Activated naive CD4-positive, alpha-beta T cell treated with anti-CD3 and anti-CD28 coated beads, Interleukin-2, amount 10 ng/mL, durations not matched to agents 7 days and 5 days (primary cell): ENCODE data around the gene PTPRS.
"Not testable (repeated sequence)": the region's sequence is repeated elsewhere in the genome, so short reads cannot be mapped to it uniquely, and the experiment has no call there.

Experiments
- CTCF ChIA-PET: fragments of 350-600 bp; sonication (Branson Sonifier 250); formaldehyde crosslinking; loops from one replicate; lab custom pipeline; 2021; ENCODE audit warnings: antibody characterized with exemption; lab: Charles Lee
- DNase-seq: peaks from one replicate; pipeline ENCODE4 v3.0.0-alpha.2; 2020
- H3K27ac Mint-ChIP-seq: one replicate; pipeline ENCODE4 v1.8.0; 2021; ENCODE audit warnings: mild to moderate bottlenecking, moderate library complexity, mixed read lengths
- H3K27me3 Mint-ChIP-seq: one replicate; pipeline ENCODE4 v1.8.0; 2021; ENCODE audit warnings: mild to moderate bottlenecking, mixed read lengths
- H3K36me3 Mint-ChIP-seq: one replicate; pipeline ENCODE4 v1.8.0; 2021; ENCODE audit warnings: mixed read lengths
- H3K4me1 Mint-ChIP-seq: one replicate; pipeline ENCODE4 v1.8.0; 2021; ENCODE audit warnings: mixed read lengths
- H3K4me3 Mint-ChIP-seq: one replicate; pipeline ENCODE4 v1.8.0; 2021; ENCODE audit warnings: mild to moderate bottlenecking, moderate library complexity, mixed read lengths
- H3K9me3 Mint-ChIP-seq: one replicate; pipeline ENCODE4 v1.8.0; 2021; ENCODE audit warnings: mixed read lengths

PTPRS gene

DNA sequence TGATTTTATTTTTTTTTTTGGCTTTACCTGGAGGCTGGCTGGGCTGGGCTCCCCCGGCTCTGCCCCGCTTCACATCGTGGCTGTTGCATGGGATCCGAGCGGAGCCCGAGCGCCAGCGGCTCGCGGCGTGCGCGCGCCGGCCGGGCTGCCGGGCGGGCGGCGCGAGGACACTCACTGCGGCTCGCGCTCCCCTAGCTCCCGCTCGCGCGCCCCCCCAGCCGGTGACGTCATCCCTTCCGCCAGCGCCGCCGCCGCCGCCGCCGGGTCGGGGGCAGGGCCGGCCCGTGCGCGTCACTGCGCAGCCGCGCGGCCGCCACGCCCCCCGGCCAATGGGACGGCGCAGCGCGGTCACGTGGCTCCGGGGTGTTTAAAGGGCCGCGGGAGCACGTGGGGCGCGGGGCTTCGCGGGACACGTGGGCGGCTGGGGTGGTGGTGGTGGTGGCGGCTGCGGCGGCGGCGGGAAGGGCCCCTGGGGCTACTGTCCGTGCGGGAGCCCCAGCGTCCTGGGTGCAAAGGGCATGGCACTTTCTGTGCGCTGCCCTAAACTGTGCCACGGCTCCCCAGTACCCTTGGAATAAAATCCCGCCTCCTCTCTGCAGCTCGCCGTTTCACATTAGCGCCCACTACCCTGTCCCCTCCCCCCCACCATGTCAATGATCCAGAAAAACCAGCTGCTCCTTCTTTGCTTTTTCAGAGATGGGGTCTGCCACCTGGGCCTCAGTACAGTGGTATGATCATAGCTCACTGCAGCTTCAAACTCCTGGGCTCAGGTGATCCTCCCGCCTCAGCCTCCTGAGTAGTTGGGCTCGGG, at the start of gene PTPRS:
PTPRS (minus strand) TSS at position 176 of the 811 bp plus-strand sequence. CDS start 54,672 bp downstream, outside the sequence.
- H3K4me1 Mint-ChIP-seq: peaks cover 10% of the 10 kb centered on the region
- no peak within 1 kb of the TSS for H3K27ac Mint-ChIP-seq
- H3K4me3 Mint-ChIP-seq: peak within 1 kb of the TSS; percentile 44
- CTCF ChIA-PET: no interaction called here
- DNase-seq: peak; percentile 61
- H3K9me3 Mint-ChIP-seq: no peaks in the 10 kb centered on the region
- peaks cover 72% of the 10 kb centered on the region for H3K27me3 Mint-ChIP-seq
- no peaks in the 10 kb centered on the region for H3K36me3 Mint-ChIP-seq

DNA sequence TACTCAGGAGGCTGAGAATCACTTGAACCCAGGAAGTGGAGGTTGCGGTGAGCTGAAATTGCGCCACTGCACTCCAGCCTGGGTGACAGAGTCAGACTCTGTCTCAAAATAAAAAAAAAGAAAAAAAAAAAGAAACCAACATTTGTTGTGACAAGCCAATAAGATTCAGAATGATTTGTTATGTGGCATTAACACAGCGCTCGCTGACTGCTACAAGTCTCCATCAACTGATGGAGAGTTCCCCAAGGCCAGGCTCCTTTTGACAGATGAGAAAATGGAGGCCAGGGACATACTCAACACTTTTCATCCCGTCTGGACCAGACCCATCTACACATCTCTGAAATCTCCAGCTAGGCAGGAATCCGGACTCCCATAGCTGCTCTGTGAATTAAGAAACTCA, 48.7 kb upstream of the PTPRS start:
- Mint-ChIP-seq H3K9me3 (peaks cover 11% of the 10 kb centered on the region), H3K27me3 (peaks cover 18% of the 10 kb centered on the region)

DNA sequence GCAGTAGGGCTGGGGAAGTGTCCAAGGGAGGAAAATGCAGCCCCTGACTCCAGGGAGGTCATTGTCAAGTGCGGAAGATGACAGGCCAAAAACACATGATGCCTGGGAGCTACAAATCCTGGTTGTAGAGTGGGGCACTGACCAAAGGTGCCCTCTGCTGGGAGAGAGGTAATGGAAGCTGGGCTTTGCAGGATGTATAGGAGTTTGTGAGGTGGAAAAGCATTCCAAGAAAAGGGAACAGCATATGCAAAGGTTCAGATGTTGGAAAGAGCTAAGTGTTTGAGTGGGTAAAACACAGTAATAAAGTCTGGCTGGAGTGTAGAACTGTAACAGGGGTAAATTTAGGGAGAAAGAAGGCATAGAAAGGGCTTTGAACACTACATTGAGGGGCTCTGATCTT, 46.9 kb upstream of the PTPRS start:
- H3K4me3 Mint-ChIP-seq: no peak overlapping the region
- H3K27me3 Mint-ChIP-seq: peaks cover 4% of the 10 kb centered on the region
- no peak for DNase-seq
- H3K27ac Mint-ChIP-seq: no peak overlapping the region
- no peaks in the 10 kb centered on the region for H3K36me3 Mint-ChIP-seq
- CTCF ChIA-PET: no interaction called here
- no peaks in the 10 kb centered on the region for H3K4me1 Mint-ChIP-seq
- peaks cover 20% of the 10 kb centered on the region for H3K9me3 Mint-ChIP-seq

More for the DNA sequence above, 48.7 kb upstream of the PTPRS start:
- DNase-seq: no peak
- no peaks in the 10 kb centered on the region for H3K36me3 Mint-ChIP-seq
- H3K4me3 Mint-ChIP-seq: no peak overlapping the region
- no peaks in the 10 kb centered on the region for H3K4me1 Mint-ChIP-seq
- H3K27ac Mint-ChIP-seq: no peak overlapping the region
- CTCF ChIA-PET: interaction anchor here (0.6 kb wide), 1 partner anchor 86 kb away, joined by 4 read pairs; no protein-coding TSS in a partner anchor

GRCh38 chr19:5386841-5387240, 46.2 kb upstream of the PTPRS start:
- Mint-ChIP-seq H3K4me3 (no peak overlapping the region), H3K9me3 (peaks cover 25% of the 10 kb centered on the region), H3K36me3 (peaks cover under 1% of the 10 kb centered on the region), H3K4me1 (no peaks in the 10 kb centered on the region), H3K27ac (no peak overlapping the region), H3K27me3 (peaks cover 4% of the 10 kb centered on the region)
- DNase-seq: no peak
- CTCF ChIA-PET: no interaction called here

DNA sequence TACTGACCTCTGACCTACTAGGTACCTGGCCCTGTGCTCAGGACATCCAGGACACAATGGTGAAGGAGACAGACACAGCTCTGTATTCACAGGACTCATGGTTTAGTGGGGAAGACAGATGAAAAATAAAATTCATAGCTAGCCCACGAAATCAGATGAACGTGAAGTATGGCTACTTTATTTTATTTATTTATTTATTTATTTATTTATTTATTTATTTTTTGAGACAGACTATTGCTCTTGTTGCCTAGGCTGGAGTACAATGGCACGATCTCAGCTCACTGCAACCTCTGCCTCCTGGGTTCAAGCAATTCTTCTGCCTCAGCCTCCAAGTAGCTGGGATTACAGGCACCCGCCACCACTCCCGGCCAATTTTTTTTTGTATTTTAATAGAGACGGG, 40.6 kb upstream of the PTPRS start:
- H3K27me3 Mint-ChIP-seq, H3K27ac Mint-ChIP-seq, H3K4me3 Mint-ChIP-seq, H3K4me1 Mint-ChIP-seq, H3K36me3 Mint-ChIP-seq, CTCF ChIA-PET, DNase-seq: not testable (repeated sequence)
- H3K9me3 Mint-ChIP-seq: peaks cover 34% of the 10 kb centered on the region

DNA sequence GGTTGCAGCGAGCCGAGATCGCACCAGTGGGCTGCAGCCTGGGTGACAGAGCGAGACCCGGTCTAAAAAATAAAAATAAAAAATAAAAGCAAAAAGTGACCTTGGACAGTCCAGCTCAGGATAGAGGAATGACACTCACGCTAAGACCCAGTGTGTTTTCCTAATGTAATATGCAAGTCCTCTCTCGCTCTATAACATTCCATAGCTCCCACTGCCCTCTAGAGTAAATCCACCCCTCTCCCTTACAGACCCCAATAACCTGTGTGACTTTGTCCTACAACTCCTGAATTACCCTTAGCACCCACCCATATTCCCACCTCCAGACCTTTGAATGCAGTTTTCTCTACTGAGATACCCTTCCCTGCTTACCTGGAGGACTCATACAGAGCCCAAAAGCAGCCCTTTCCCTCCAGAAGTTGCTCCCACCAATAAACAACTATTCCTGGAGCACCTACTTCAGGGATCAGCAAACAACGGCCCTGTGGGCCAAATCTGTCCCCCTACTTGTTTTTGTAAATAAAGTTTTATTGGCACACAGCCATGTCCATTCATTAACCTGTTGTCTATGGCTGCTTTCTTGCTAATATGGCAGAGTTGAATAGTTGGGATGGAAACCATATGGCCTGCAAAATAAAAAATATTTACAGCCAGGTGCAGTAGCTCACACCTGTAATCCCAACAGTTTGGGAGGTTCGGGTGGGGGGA, 39.8 kb upstream of the PTPRS start:
- H3K36me3 Mint-ChIP-seq: peaks cover 3% of the 10 kb centered on the region
- H3K9me3 Mint-ChIP-seq: peaks cover 32% of the 10 kb centered on the region
- no peak for DNase-seq
- H3K27me3 Mint-ChIP-seq: no peaks in the 10 kb centered on the region
- H3K4me3 Mint-ChIP-seq: no peak overlapping the region
- no peaks in the 10 kb centered on the region for H3K4me1 Mint-ChIP-seq
- CTCF ChIA-PET: no interaction called here
- no peak overlapping the region for H3K27ac Mint-ChIP-seq

DNA sequence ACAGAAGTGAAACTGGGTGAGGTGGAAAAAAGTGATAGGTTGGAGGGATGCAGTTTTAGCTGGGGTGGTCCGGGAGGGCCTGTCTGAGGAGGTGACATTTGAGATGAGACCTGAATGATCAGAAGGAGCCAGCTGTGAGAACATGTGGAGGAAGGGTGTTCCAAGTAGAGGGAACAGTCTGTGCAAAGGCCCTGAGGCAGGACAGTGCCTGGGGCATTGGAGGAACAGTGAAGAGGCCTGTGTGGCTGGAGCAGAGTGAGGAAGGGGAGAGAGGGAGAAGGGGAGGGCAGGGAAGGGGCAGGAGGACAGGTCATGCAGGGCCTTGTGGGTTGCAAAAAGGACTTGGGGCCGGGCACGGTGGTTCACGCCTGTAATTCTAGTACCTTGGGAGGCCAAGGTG, 36.3 kb upstream of the PTPRS start:
- Mint-ChIP-seq H3K27me3 (no peaks in the 10 kb centered on the region), H3K4me3 (no peak overlapping the region), H3K4me1 (no peaks in the 10 kb centered on the region), H3K27ac (no peak overlapping the region), H3K36me3 (peaks cover 3% of the 10 kb centered on the region), H3K9me3 (peaks cover 25% of the 10 kb centered on the region)
- DNase-seq: no peak
- CTCF ChIA-PET: no interaction called here

- no peaks in the 10 kb centered on the region for H3K4me1 Mint-ChIP-seq
- CTCF ChIA-PET: no interaction called here
- H3K9me3 Mint-ChIP-seq: peaks cover 13% of the 10 kb centered on the region
- no peaks in the 10 kb centered on the region for H3K27me3 Mint-ChIP-seq
- no peak overlapping the region for H3K4me3 Mint-ChIP-seq
- DNase-seq: no peak
- no peak overlapping the region for H3K27ac Mint-ChIP-seq
- H3K36me3 Mint-ChIP-seq: no peaks in the 10 kb centered on the region
Observed at GRCh38 chr19:5372572-5373200, 32.1 kb upstream of the PTPRS start.

DNA sequence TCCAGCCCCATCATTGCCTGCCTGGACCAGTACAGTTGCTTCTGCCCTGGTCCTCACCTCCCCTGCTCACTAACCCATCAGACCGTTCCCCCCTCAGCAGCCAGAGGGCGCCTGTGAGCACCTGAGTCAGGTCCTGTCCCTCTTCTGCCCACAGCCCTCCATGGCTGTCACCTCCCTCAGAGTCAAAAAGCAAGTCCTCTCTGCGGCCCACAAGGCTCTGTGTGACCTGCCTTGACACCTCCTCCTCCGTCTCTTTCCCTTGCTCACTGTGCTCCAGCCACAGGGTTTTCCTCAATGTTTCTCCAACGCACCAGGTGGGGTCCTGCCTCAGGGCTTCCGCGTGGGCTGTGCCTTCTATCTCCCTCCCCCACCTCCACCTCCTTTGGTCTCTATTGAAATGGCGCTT, 29.4 kb upstream of the PTPRS start:
- H3K9me3 Mint-ChIP-seq: peaks cover 13% of the 10 kb centered on the region
- DNase-seq: peak; percentile 60
- H3K27ac Mint-ChIP-seq: no peak overlapping the region
- H3K36me3 Mint-ChIP-seq: no peaks in the 10 kb centered on the region
- CTCF ChIA-PET: no interaction called here
- no peaks in the 10 kb centered on the region for H3K27me3 Mint-ChIP-seq
- H3K4me3 Mint-ChIP-seq: no peak overlapping the region
- no peaks in the 10 kb centered on the region for H3K4me1 Mint-ChIP-seq

- CTCF ChIA-PET: no interaction called here
- Mint-ChIP-seq H3K4me1 (no peaks in the 10 kb centered on the region), H3K36me3 (no peaks in the 10 kb centered on the region), H3K27me3 (no peaks in the 10 kb centered on the region), H3K27ac (no peak overlapping the region), H3K9me3 (peaks cover 13% of the 10 kb centered on the region), H3K4me3 (no peak overlapping the region)
- no peak for DNase-seq
Observed at GRCh38 chr19:5369304-5369703, 28.7 kb upstream of the PTPRS start.

DNA sequence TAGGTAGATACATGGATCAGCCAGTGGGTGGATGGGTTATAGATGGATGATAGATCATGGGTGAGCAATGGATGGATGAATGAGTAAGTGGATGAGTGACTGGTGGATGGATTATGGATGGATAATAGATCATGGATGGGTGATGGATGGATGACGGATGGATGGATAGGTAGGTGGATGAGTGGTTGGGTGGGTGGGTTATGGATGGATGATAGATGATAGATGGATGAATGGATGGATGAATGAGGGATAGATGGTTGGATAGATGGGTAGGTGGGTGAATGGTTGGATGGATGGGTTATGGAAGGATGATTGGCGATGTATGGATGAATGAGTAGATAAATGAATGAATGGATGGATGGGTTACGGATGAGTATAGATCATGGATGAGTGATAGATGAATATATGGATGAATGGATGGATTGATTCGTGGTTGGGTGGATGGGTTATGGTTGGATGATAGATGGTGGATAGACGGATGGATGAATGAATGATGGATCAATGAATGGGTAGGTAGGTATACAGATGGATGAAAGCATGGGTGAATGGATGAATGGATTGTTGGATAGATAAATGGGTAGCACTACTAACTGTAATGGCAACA, 27.0 kb upstream of the PTPRS start:
- no peak for DNase-seq
- H3K9me3 Mint-ChIP-seq: peaks cover 10% of the 10 kb centered on the region
- CTCF ChIA-PET: no interaction called here
- H3K27ac Mint-ChIP-seq: no peak overlapping the region
- H3K4me3 Mint-ChIP-seq: no peak overlapping the region
- H3K36me3 Mint-ChIP-seq: no peaks in the 10 kb centered on the region
- H3K27me3 Mint-ChIP-seq: no peaks in the 10 kb centered on the region
- no peaks in the 10 kb centered on the region for H3K4me1 Mint-ChIP-seq

GRCh38 chr19:5365905-5366304, 25.3 kb upstream of the PTPRS start:
- no peaks in the 10 kb centered on the region for H3K4me1 Mint-ChIP-seq
- H3K27me3 Mint-ChIP-seq: no peaks in the 10 kb centered on the region
- H3K4me3 Mint-ChIP-seq: no peak overlapping the region
- H3K27ac Mint-ChIP-seq: no peak overlapping the region
- H3K36me3 Mint-ChIP-seq: no peaks in the 10 kb centered on the region
- H3K9me3 Mint-ChIP-seq: no peaks in the 10 kb centered on the region
- no peak for DNase-seq
- CTCF ChIA-PET: no interaction called here

GRCh38 chr19:5364674-5365073, 24.1 kb upstream of the PTPRS start:
- Mint-ChIP-seq H3K9me3 (no peaks in the 10 kb centered on the region), H3K4me3 (no peak overlapping the region), H3K4me1 (no peaks in the 10 kb centered on the region), H3K36me3 (no peaks in the 10 kb centered on the region), H3K27me3 (no peaks in the 10 kb centered on the region), H3K27ac (no peak overlapping the region)
- CTCF ChIA-PET: no interaction called here
- DNase-seq: no peak

DNA sequence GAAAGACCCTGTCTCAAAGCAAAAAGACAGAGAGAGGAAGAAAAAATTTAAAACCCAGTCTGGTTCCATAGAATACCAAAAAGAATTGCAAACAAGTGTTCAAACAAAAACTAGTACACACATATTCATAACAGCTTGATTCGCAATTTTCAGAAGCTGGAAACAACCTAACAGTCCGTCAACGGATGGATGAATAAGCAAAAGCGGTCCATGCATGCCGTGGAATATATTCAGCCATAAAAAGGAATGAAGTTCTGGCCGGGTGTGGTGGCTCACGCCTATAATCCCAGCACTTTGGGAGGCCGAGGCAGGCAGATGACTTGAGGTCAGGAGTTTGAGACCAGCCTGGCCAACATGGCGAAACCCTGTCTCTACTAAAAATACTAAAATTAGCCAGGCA, 21.2 kb upstream of the PTPRS start:
- H3K4me1 Mint-ChIP-seq, H3K36me3 Mint-ChIP-seq, H3K27ac Mint-ChIP-seq, H3K9me3 Mint-ChIP-seq, DNase-seq, H3K4me3 Mint-ChIP-seq, H3K27me3 Mint-ChIP-seq, CTCF ChIA-PET: not testable (repeated sequence)
